ENCODE results near the gene LDB3. TPM values are rescaled to one million over a fixed set of nuclear protein-coding genes. Genes with fewer than 3 reads are reported as not detected.

The LDB3 gene
- total RNA-seq, 1 donor from 2014 or later, result 0.56 TPM

GRCh38 chr10:86687750-86688149 is 19.4 kb downstream of the LDB3 start:
- no peak for ATAC-seq

- ATAC-seq, result peak; percentile 78
These were observed 20.1 kb downstream of the LDB3 start for GRCh38 chr10:86688398-86688921.

- no peak for ATAC-seq
These were observed 20.8 kb downstream of the LDB3 start for GRCh38 chr10:86689146-86689545.

GRCh38 chr10:86690231-86690630 is 21.9 kb downstream of the LDB3 start:
- no peak for ATAC-seq

- no peak for ATAC-seq
These were observed 22.4 kb downstream of the LDB3 start for GRCh38 chr10:86690657-86691084.

- ATAC-seq, result no peak
These were observed 23.2 kb downstream of the LDB3 start for GRCh38 chr10:86691333-86692022.

- ATAC-seq, result no peak
These were observed 23.8 kb downstream of the LDB3 start for GRCh38 chr10:86692023-86692514.

GRCh38 chr10:86692664-86693063 is 24.4 kb downstream of the LDB3 start:
- ATAC-seq, result no peak

- ATAC-seq, result no peak
These were observed 25.0 kb downstream of the LDB3 start for GRCh38 chr10:86693275-86693674.

GRCh38 chr10:86693721-86694369 is 25.5 kb downstream of the LDB3 start:
- no peak for ATAC-seq

GRCh38 chr10:86698207-86698940 is 30.1 kb downstream of the LDB3 start:
- ATAC-seq, result no peak

- no peak for ATAC-seq
These were observed 30.8 kb downstream of the LDB3 start for GRCh38 chr10:86699125-86699524.

- no peak for ATAC-seq
These were observed 31.2 kb downstream of the LDB3 start for GRCh38 chr10:86699541-86699940.

- ATAC-seq, result peak; percentile 12
These were observed 31.9 kb downstream of the LDB3 start for GRCh38 chr10:86699991-86700840.

- ATAC-seq, result no peak
These were observed 32.7 kb downstream of the LDB3 start for GRCh38 chr10:86700851-86701617.

GRCh38 chr10:86703176-86703575 is 34.9 kb downstream of the LDB3 start:
- no peak for ATAC-seq

- no peak for ATAC-seq
These were observed 36.8 kb downstream of the LDB3 start for GRCh38 chr10:86705139-86705538.

- ATAC-seq, result no peak
These were observed 37.6 kb downstream of the LDB3 start for GRCh38 chr10:86705905-86706304.

- ATAC-seq, result no peak
These were observed 38.1 kb downstream of the LDB3 start for GRCh38 chr10:86706401-86706841.

GRCh38 chr10:86706977-86707376 is 38.7 kb downstream of the LDB3 start:
- ATAC-seq, result no peak

GRCh38 chr10:86707505-86707904 is 39.2 kb downstream of the LDB3 start:
- no peak for ATAC-seq
